Uterine smooth muscle cell (primary cell): ENCODE measurements around the gene UNCX. TPM values are rescaled to one million over a fixed set of nuclear protein-coding genes. Genes with fewer than 3 reads are reported as not detected.

Experiments
- total RNA-seq: library from RNA; depleted of rRNA; stranded (reverse); fragments of >200 nt; gene quantifications from 2 replicates; pipeline ENCODE4 v1.2.3, GENCODE V29; 2014

UNCX gene
- not detected in 2 replicates for total RNA-seq

GRCh38 chr7:1232623-1233332, at the start of gene UNCX:
Gene UNCX, plus strand, starts transcription at chr7:1232872. Its CDS starts 146 bp downstream, at chr7:1233018.

Other genes with a start within 250 kb of the UNCX start
- gene CYP2W1, start 249.7 kb upstream of the UNCX start, total RNA-seq = not detected in 2 replicates
- 2.1 and 2.7 TPM in 2 replicates for gene GPR146, start 188.3 kb upstream of the UNCX start, total RNA-seq
- gene GPER1, start 144.8 kb upstream of the UNCX start, total RNA-seq = 3.0 and 4.5 TPM in 2 replicates
- gene ZFAND2A, start 72.7 kb upstream of the UNCX start, total RNA-seq = 8.1 and 20.5 TPM in 2 replicates
- 15.0 and 16.7 TPM in 2 replicates for gene MICALL2, start 226.6 kb downstream of the UNCX start, total RNA-seq